Endothelial cell (in vitro differentiated cells): ENCODE results near the gene KRT38. TPM values are rescaled to one million over a fixed set of nuclear protein-coding genes. Genes with fewer than 3 reads are reported as not detected.

Experiments
- DNase-seq: peaks from one replicate; pipeline ENCODE4 v3.0.0; 2021; ENCODE audit warnings: low spot score
- H3K27ac Mint-ChIP-seq: one replicate; pipeline ENCODE4 v1.8.0; 2021; ENCODE audit warnings: mixed read lengths, inconsistent platforms; ENCODE audit not compliant: unreplicated experiment
- H3K27me3 Mint-ChIP-seq: one replicate; pipeline ENCODE4 v1.8.0; 2021; ENCODE audit warnings: mild to moderate bottlenecking, moderate library complexity, mixed read lengths, inconsistent platforms; ENCODE audit not compliant: unreplicated experiment
- H3K36me3 Mint-ChIP-seq: one replicate; pipeline ENCODE4 v1.8.0; 2021; ENCODE audit warnings: mild to moderate bottlenecking, low read depth, mixed read lengths, inconsistent platforms; ENCODE audit not compliant: unreplicated experiment
- H3K4me1 Mint-ChIP-seq: one replicate; pipeline ENCODE4 v1.8.0; 2021; ENCODE audit warnings: mild to moderate bottlenecking, mixed read lengths, inconsistent platforms; ENCODE audit not compliant: unreplicated experiment
- H3K4me3 Mint-ChIP-seq: one replicate; pipeline ENCODE4 v1.8.0; 2021; ENCODE audit warnings: mild to moderate bottlenecking, mixed read lengths, inconsistent platforms; ENCODE audit not compliant: unreplicated experiment
- H3K9me3 Mint-ChIP-seq: one replicate; pipeline ENCODE4 v1.8.0; 2021; ENCODE audit warnings: mixed read lengths, inconsistent platforms; ENCODE audit not compliant: unreplicated experiment
- total RNA-seq: library from RNA; stranded (reverse); fragmentation: NEBNext Ultra II Directional; extraction: Animal tissue kit (Norgen Biotek cat#: 25700); gene quantifications from one replicate; pipeline ENCODE4 v1.2.1, GENCODE V29; 2021; ENCODE audit not compliant: unreplicated experiment
- TF ChIP-seq, protein P1 (sequence below): fragments of 200-600 bp; sonication (generic); IDR thresholded peaks from one replicate; pipeline ENCODE4 v1.5.0; 2021; ENCODE audit warnings: antibody characterized with exemption; ENCODE audit not compliant: unreplicated experiment

Gene KRT38
- total RNA-seq, 1 donor from 2014 or later: not detected

DNA sequence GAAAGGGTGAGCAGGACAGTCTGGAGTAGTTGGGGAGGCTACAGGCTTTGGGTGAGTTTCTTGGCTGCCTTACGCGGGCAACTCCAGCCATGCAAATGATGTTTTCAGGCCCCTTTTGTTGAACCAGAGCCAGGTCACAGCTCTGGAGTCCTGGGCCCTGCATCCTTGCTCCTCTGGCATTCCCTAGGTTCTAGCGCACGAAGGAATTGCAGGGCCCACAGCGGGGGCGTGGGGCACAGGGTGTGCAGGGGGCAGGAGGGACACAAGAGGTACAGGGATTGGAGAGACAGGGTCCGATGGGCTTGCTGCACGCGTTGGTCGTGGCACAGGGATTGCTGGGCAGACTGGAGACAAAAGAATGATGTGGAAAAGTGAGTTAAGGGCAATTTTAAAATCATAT, 47.0 kb downstream of the KRT38 start:
- no peak overlapping the region for H3K27ac Mint-ChIP-seq
- H3K4me1 Mint-ChIP-seq: no peaks in the 10 kb centered on the region
- TF ChIP-seq, protein P1, sequence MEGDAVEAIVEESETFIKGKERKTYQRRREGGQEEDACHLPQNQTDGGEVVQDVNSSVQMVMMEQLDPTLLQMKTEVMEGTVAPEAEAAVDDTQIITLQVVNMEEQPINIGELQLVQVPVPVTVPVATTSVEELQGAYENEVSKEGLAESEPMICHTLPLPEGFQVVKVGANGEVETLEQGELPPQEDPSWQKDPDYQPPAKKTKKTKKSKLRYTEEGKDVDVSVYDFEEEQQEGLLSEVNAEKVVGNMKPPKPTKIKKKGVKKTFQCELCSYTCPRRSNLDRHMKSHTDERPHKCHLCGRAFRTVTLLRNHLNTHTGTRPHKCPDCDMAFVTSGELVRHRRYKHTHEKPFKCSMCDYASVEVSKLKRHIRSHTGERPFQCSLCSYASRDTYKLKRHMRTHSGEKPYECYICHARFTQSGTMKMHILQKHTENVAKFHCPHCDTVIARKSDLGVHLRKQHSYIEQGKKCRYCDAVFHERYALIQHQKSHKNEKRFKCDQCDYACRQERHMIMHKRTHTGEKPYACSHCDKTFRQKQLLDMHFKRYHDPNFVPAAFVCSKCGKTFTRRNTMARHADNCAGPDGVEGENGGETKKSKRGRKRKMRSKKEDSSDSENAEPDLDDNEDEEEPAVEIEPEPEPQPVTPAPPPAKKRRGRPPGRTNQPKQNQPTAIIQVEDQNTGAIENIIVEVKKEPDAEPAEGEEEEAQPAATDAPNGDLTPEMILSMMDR: no peak
- DNase-seq: no peak
- H3K4me3 Mint-ChIP-seq: no peak overlapping the region
- H3K36me3 Mint-ChIP-seq: no peaks in the 10 kb centered on the region
- H3K27me3 Mint-ChIP-seq: peaks cover 2% of the 10 kb centered on the region
- H3K9me3 Mint-ChIP-seq: no peaks in the 10 kb centered on the region

DNA sequence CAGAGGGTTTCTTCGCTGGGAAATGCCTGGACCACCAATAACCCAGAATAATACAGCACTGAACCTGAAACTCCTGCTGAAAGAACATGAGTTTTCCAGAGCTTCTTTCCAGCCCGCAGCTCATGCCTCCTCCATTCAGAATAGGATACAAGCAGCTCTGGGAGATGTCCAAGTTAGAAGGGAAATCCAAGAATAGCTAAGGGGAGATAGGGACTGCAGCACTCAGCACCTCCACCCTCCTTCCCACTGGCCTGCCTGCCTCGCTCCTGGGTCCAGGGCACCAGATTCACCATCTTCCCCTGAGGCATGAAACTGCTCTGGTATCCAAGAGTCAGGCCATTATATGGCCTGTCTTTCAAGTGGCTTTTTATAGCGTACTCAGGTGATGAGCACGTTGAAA, 47.5 kb downstream of the KRT38 start:
- no peak overlapping the region for H3K27ac Mint-ChIP-seq

DNA sequence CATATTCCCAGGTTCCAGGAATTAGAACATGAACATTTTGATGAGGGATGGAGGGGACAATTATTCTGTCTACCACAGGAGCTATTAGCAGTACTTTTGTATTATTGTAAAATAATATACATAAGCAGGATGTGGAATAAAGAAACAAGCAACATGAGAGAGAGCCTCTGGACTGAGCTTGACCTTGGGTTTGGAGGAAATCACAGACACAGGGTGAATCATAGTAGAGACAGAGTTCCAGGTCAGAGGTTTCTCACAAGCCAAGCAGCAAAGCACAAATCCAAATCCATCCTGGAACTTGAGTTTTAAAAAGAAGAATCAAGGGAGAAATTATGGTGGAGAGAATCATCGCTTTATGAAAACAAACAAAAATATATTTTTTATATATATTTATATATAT, 48.5 kb downstream of the KRT38 start:
- TF ChIP-seq, protein P1: no peak
- Mint-ChIP-seq H3K27ac (no peak overlapping the region), H3K4me3 (no peak overlapping the region), H3K9me3 (no peaks in the 10 kb centered on the region), H3K4me1 (no peaks in the 10 kb centered on the region), H3K27me3 (peaks cover 2% of the 10 kb centered on the region), H3K36me3 (no peaks in the 10 kb centered on the region)
- no peak for DNase-seq

More for the DNA sequence above, 47.5 kb downstream of the KRT38 start:
- Mint-ChIP-seq H3K4me1 (no peaks in the 10 kb centered on the region), H3K9me3 (no peaks in the 10 kb centered on the region), H3K27me3 (peaks cover 2% of the 10 kb centered on the region), H3K4me3 (no peak overlapping the region), H3K36me3 (no peaks in the 10 kb centered on the region)
- TF ChIP-seq, protein P1: no peak
- DNase-seq: no peak

DNA sequence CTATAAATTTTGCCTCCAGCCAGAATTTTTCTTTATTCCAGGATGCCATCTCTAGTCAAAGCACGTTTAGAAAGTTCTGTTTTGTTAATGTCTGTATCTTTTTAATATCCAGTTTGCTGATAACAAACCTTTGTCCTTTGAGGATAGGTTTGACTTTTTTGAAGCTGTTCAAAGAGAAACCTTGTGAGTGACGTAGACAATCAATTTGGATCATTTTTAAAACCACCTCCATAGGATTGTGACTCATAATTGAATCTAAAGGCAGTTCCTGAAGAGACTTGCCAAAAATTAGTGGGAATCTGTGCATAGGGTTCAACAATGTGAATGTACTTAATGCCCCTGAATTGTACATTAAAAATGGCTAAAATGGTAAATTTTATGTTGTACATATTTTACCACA, 49.2 kb downstream of the KRT38 start:
- TF ChIP-seq, protein P1: no peak
- no peak for DNase-seq
- no peaks in the 10 kb centered on the region for H3K4me1 Mint-ChIP-seq
- peaks cover 2% of the 10 kb centered on the region for H3K27me3 Mint-ChIP-seq
- H3K9me3 Mint-ChIP-seq: no peaks in the 10 kb centered on the region
- H3K27ac Mint-ChIP-seq: no peak overlapping the region
- no peaks in the 10 kb centered on the region for H3K36me3 Mint-ChIP-seq
- no peak overlapping the region for H3K4me3 Mint-ChIP-seq

DNA sequence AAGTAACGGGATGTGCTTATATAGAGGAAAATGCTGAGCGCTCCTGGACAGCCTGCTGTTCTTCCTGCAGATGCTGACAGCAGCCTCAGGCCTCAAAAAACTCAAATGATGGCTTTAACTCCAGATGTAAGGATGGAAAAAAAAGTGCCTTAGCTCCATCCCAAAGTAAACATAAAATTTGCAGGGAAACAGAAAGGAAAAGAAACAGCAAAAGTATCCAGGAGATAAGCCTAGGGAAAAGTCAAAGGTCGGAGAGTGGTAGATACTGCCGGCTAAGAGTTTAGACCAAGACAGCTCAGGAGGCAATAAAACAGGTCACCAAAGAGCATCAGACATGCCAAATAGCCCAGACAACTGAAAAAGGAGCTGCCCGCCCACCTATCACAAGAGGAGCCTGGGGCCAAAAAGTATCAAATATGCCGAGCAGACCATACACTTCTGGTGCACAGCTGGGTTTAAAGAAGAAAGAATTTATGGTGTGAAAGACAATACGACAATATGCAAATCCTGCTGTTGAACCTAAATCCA, 50.3 kb downstream of the KRT38 start:
- TF ChIP-seq, protein P1: no peak
- Mint-ChIP-seq H3K4me3 (no peak overlapping the region), H3K36me3 (no peaks in the 10 kb centered on the region), H3K4me1 (no peaks in the 10 kb centered on the region), H3K9me3 (no peaks in the 10 kb centered on the region), H3K27me3 (peaks cover 2% of the 10 kb centered on the region), H3K27ac (no peak overlapping the region)
- DNase-seq: no peak
